ENCODE results near the gene CLIC6.

Gene CLIC6

DNA sequence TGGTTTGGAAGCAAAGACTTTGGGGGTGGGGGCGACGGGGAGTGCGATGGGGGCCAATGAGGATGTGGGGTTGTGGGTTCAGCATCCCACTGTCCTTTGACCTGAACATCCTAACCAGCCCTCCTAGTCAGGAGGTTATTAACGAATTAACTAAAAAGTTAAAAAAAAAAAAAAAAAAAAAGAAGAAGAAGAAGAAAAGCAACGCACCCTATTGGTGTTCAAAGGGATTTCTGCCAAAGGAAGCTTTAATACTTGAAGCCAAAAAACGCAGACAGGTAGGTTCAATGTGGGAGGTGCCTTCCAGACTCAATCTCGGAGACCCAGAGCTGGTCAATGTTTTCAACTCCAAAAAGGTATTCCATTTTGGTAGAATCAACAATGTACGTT lies 2.2 kb downstream of the CLIC6 start:
- ChIA-PET POLR2A (interaction anchor here (0.7 kb wide), 1 partner anchor 1205 kb away, joined by 3 read pairs; no protein-coding TSS in a partner anchor), CTCF (interaction anchor here (0.7 kb wide), 1 partner anchor 36 kb away, joined by 4 read pairs; no protein-coding TSS in a partner anchor)
- Histone ChIP-seq H3K36me3 (ENCODE audit: control insufficient read depth in 2 of 2, insufficient read depth in 1 of 2, low read length in 2 of 2) (no peaks in the 10 kb centered on the region), H3K9me3 (ENCODE audit: control insufficient read depth, insufficient read depth, low read depth, low read length) (no peaks in the 10 kb centered on the region), H3K4me3 (ENCODE audit: low read depth, low read length) (no peak overlapping the region), H3K4me1 (ENCODE audit: control insufficient read depth, insufficient read depth, low read length) (no peaks in the 10 kb centered on the region), H3K27ac (ENCODE audit: extremely low read depth, low read depth, low read length) (no peak overlapping the region)
- TF ChIP-seq YY1 (tag by site-specific recombination; IDR thresholded peaks at IDR 0.05) (no peak), GFI1B (tag by site-specific recombination; IDR thresholded peaks at IDR 0.05) (no peak), ZSCAN30 (tag by site-specific recombination; IDR thresholded peaks at IDR 0.05) (no peak), ZNF221 (tag by site-specific recombination; IDR thresholded peaks at IDR 0.05; ENCODE audit: borderline replicate concordance) (no peak), SETDB1 (IDR thresholded peaks at IDR 0.05; ENCODE audit: insufficient read length, low read length) (no peak), ZSCAN23 (tag by site-specific recombination; IDR thresholded peaks at IDR 0.05) (no peak), SP2 (tag by site-specific recombination; IDR thresholded peaks at IDR 0.05) (no peak), REPIN1 (tag by site-specific recombination; IDR thresholded peaks at IDR 0.05; ENCODE audit: low read depth) (no peak), GLIS1 (tag by site-specific recombination; IDR thresholded peaks at IDR 0.05) (no peak), ZFP37 (tag by site-specific recombination; IDR thresholded peaks at IDR 0.05) (no peak), ZNF184 (tag by site-specific recombination; IDR thresholded peaks at IDR 0.05) (no peak), ZNF354C (tag by site-specific recombination; IDR thresholded peaks at IDR 0.05; ENCODE audit: borderline replicate concordance, low read depth) (no peak), ZNF792 (tag by site-specific recombination; IDR thresholded peaks at IDR 0.05) (no peak), ZNF16 (tag by site-specific recombination; IDR thresholded peaks at IDR 0.05; ENCODE audit: low read depth) (no peak)
- TF ChIP-seq, protein P1, sequence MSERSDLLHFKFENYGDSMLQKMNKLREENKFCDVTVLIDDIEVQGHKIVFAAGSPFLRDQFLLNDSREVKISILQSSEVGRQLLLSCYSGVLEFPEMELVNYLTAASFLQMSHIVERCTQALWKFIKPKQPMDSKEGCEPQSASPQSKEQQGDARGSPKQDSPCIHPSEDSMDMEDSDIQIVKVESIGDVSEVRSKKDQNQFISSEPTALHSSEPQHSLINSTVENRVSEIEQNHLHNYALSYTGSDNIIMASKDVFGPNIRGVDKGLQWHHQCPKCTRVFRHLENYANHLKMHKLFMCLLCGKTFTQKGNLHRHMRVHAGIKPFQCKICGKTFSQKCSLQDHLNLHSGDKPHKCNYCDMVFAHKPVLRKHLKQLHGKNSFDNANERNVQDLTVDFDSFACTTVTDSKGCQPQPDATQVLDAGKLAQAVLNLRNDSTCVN (tag by site-specific recombination; optimal IDR thresholded peaks at IDR 0.05), result no peak
- TF ChIP-seq, protein P2, sequence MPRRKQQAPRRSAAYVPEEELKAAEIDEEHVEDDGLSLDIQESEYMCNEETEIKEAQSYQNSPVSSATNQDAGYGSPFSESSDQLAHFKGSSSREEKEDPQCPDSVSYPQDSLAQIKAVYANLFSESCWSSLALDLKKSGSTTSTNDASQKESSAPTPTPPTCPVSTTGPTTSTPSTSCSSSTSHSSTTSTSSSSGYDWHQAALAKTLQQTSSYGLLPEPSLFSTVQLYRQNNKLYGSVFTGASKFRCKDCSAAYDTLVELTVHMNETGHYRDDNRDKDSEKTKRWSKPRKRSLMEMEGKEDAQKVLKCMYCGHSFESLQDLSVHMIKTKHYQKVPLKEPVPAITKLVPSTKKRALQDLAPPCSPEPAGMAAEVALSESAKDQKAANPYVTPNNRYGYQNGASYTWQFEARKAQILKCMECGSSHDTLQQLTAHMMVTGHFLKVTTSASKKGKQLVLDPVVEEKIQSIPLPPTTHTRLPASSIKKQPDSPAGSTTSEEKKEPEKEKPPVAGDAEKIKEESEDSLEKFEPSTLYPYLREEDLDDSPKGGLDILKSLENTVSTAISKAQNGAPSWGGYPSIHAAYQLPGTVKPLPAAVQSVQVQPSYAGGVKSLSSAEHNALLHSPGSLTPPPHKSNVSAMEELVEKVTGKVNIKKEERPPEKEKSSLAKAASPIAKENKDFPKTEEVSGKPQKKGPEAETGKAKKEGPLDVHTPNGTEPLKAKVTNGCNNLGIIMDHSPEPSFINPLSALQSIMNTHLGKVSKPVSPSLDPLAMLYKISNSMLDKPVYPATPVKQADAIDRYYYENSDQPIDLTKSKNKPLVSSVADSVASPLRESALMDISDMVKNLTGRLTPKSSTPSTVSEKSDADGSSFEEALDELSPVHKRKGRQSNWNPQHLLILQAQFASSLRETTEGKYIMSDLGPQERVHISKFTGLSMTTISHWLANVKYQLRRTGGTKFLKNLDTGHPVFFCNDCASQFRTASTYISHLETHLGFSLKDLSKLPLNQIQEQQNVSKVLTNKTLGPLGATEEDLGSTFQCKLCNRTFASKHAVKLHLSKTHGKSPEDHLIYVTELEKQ (tag by site-specific recombination; IDR thresholded peaks at IDR 0.05; ENCODE audit: borderline replicate concordance), result no peak
- TF ChIP-seq, protein P3, sequence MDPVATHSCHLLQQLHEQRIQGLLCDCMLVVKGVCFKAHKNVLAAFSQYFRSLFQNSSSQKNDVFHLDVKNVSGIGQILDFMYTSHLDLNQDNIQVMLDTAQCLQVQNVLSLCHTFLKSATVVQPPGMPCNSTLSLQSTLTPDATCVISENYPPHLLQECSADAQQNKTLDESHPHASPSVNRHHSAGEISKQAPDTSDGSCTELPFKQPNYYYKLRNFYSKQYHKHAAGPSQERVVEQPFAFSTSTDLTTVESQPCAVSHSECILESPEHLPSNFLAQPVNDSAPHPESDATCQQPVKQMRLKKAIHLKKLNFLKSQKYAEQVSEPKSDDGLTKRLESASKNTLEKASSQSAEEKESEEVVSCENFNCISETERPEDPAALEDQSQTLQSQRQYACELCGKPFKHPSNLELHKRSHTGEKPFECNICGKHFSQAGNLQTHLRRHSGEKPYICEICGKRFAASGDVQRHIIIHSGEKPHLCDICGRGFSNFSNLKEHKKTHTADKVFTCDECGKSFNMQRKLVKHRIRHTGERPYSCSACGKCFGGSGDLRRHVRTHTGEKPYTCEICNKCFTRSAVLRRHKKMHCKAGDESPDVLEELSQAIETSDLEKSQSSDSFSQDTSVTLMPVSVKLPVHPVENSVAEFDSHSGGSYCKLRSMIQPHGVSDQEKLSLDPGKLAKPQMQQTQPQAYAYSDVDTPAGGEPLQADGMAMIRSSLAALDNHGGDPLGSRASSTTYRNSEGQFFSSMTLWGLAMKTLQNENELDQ (tag by site-specific recombination; IDR thresholded peaks at IDR 0.05; ENCODE audit: low read depth), result no peak

DNA sequence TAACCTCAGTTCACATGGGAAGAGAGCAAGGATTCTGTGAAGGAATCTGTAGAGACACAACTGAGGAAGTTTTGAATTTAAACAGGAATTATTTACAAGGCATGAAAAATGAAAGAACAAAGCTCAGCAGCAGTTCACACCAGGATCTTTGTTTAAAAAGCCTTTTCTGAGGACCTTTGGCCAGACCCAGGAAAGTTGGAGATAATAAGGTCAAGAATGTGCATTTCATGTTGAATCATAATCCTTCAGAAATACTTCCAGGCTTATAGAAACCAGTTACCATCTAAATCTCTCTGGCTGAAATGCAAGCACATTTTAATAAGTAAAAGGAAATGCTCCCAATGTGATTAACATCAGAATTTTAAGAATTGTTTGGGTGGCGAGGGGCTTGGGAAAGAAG lies 2.7 kb downstream of the CLIC6 start:
- Histone ChIP-seq H3K4me1 (ENCODE audit: control insufficient read depth, insufficient read depth, low read length) (no peaks in the 10 kb centered on the region), H3K9me3 (ENCODE audit: control insufficient read depth, insufficient read depth, low read depth, low read length) (no peaks in the 10 kb centered on the region), H3K36me3 (ENCODE audit: control insufficient read depth in 2 of 2, insufficient read depth in 1 of 2, low read length in 2 of 2) (no peaks in the 10 kb centered on the region), H3K27ac (ENCODE audit: extremely low read depth, low read depth, low read length) (no peak overlapping the region), H3K4me3 (ENCODE audit: low read depth, low read length) (no peak overlapping the region)
- ChIA-PET POLR2A (interaction anchor here (0.7 kb wide), 1 partner anchor 1205 kb away, joined by 3 read pairs; no protein-coding TSS in a partner anchor), CTCF (interaction anchor here (0.7 kb wide), 2 partner anchors 35 to 1763 kb away, joined by 3 to 4 read pairs; no protein-coding TSS in a partner anchor)
- no peak for TF ChIP-seq ZNF48 (tag by site-specific recombination; IDR thresholded peaks at IDR 0.05)
- TF ChIP-seq ZNF404 (tag by site-specific recombination; IDR thresholded peaks at IDR 0.05), result no peak
- TF ChIP-seq ZNF350 (tag by site-specific recombination; IDR thresholded peaks at IDR 0.05), result no peak
- TF ChIP-seq ZNF2 (tag by site-specific recombination; IDR thresholded peaks at IDR 0.05), result no peak
- no peak for TF ChIP-seq KLF1 (tag by site-specific recombination; IDR thresholded peaks at IDR 0.05)
- TF ChIP-seq ZNF37A (tag by site-specific recombination; IDR thresholded peaks at IDR 0.05), result no peak
- TF ChIP-seq MEIS1 (CRISPR knock-in tag; IDR thresholded peaks at IDR 0.05; ENCODE audit: borderline replicate concordance), result no peak
- TF ChIP-seq ZNF529 (tag by site-specific recombination; IDR thresholded peaks at IDR 0.05; ENCODE audit: insufficient replicate concordance), result no peak
- TF ChIP-seq SETDB1 (IDR thresholded peaks at IDR 0.05; ENCODE audit: insufficient read length, low read length), result no peak
- TF ChIP-seq, protein P4, sequence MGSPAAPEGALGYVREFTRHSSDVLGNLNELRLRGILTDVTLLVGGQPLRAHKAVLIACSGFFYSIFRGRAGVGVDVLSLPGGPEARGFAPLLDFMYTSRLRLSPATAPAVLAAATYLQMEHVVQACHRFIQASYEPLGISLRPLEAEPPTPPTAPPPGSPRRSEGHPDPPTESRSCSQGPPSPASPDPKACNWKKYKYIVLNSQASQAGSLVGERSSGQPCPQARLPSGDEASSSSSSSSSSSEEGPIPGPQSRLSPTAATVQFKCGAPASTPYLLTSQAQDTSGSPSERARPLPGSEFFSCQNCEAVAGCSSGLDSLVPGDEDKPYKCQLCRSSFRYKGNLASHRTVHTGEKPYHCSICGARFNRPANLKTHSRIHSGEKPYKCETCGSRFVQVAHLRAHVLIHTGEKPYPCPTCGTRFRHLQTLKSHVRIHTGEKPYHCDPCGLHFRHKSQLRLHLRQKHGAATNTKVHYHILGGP (tag by site-specific recombination; IDR thresholded peaks at IDR 0.05), result no peak
- no peak for TF ChIP-seq GLIS2 (tag by site-specific recombination; IDR thresholded peaks at IDR 0.05)
- no peak for TF ChIP-seq ZNF211 (tag by site-specific recombination; IDR thresholded peaks at IDR 0.05; ENCODE audit: low read depth)
- no peak for TF ChIP-seq ZNF266 (tag by site-specific recombination; IDR thresholded peaks at IDR 0.05; ENCODE audit: low read depth)
- no peak for TF ChIP-seq ZSCAN16 (tag by site-specific recombination; IDR thresholded peaks at IDR 0.05)

All from HEK293 (cell line).